ENCODE results near the gene CS.
"Not testable (repeated sequence)": the region's sequence is repeated elsewhere in the genome, so short reads cannot be mapped to it uniquely, and the experiment has no call there.

CS gene

DNA sequence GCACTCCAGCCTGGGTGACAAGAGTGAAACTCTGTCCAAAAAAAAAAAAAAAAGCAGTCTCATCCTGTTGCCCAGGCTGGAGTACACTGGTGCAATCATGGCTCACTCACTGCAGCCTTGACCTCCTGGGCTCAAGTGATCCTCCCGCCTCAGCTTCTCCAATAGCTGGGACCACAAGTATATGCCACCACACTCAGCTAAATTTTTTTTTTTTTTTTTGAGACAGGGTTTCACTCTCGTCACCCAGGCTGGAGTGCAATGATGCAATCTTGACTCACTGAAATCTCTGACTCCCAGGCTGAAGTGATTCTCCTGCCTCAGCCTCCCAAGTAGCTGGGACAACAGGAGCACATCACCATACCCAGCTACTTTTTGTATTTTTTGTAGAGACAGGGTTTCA lies 20.9 kb upstream of the CS start:
- no peak for DNase-seq (ENCODE audit: low read depth)

DNA sequence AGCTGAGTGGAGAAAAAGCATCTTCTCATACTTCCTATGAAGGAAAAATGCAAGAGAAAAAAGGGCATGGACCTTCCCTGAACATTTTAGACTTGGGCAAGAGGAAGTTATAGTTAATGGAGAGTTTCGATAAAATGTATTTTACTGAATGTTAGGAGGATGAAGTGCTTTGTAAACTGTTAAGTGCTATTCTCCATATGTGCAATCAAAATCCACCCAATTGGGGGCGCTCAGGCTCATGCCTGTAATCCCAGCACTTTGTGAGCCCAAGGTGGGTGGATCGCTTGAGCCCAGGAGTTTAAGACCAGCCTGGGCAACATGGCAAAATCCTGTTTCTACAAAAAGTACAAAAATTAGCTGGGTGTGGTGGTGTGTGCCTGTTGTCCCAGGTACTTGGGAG lies 17.5 kb upstream of the CS start:
- DNase-seq (ENCODE audit: low read depth): no peak

DNA sequence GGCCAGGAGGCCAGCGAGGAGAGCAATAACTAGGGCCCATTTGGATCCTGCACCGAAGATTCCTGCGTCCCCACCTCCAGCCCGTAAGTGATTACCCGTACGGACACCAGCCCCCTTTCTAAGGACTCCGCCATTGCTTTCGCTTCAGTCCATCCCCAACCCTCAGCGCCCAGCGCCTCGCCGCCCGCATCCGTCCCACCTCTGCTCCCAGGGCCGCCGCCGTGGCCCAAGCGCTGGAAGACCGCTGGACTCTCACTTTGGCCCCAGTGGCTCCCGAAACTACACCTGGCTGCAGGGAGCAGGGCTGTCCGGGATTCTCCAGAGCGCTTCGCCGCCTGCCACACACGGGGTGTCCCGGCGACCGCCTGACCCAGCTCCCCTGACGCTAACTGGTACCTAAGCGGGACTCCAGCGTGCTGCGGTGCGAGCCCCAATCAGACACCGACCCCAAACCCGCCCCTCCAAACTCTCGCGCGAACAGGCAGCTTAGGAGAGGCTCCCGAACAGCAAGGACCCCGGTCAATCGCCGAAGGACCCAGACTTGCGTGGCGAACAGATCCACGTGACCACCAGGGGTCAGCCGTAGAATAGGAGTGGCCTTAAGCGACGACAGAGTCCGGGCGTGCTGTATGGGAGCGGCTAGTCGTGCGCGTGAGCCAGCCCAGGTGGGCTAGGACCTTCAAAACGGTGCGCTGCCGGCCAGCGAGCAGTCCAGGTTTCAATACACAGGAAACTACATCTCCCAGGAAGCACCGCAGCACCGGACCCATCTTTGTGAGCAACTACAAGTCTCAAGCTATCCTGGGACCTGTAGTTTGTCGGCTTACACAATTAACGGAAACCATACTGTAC lies 15.7 kb upstream of the CS start, which contains the start of gene CNPY2:
CNPY2 (minus strand) TSS at position 367 of the 852 bp plus-strand sequence. CDS start 771 bp downstream, outside the sequence.
- peak; percentile 85 for DNase-seq (ENCODE audit: low read depth)

DNA sequence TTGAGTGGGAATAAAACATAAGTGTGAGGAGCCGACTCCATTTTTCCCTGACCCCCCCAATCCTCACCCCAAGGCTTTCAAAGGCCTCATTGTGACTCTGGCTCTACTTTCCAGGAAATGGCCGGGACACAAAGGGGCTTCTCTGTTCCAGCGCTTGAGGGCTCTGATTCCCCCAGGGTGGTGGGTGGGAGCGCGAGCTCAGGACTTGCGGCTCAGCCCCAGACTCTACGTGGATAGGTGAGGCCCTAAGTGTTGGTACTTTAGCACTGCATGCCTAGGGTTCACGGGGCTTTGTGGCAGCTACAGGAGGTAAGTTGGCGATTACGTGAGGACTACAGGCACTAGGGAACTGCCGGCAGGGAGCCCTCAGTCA lies 15.1 kb upstream of the CS start:
- DNase-seq (ENCODE audit: low read depth): no peak

DNA sequence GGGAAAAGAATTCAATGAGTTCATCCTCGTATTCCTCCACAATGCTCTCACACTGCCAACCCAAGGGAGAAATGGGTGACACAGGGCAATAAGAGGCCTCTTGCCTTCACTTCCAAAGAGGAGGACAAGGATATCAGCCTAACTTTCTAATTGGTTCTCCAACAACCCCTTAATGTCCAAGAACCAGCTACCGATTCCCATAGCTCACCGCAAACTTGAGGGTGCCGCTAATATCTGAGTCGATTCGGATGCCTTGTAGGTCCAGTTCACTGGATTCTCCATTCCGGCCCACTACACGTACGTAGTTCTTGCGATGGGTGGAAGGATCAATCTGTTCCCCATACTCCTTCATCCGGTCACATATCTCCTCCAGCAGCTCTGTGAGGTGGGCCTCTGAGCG lies 10.9 kb upstream of the CS start:
- no peak for DNase-seq (ENCODE audit: low read depth)

DNA sequence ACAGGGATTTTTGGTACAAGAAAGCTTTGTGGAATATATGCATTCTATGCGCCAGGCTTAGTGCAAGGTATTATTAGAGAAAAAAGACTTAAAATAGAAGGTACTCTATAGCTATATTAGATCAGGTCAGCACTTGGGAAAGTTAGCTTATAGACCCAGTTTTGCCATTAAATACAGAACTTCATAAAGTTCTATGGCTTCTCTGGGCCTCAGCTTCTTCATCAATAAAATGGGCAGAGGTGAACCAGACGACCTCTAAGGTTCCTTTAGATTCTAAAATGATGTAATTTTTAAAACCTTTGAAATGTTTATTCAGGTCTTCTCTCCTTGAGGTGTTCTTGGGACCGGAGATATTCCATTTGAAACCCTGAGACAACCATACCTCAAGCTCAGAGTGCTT lies 8.6 kb upstream of the CS start:
- DNase-seq (ENCODE audit: low read depth): no peak

DNA sequence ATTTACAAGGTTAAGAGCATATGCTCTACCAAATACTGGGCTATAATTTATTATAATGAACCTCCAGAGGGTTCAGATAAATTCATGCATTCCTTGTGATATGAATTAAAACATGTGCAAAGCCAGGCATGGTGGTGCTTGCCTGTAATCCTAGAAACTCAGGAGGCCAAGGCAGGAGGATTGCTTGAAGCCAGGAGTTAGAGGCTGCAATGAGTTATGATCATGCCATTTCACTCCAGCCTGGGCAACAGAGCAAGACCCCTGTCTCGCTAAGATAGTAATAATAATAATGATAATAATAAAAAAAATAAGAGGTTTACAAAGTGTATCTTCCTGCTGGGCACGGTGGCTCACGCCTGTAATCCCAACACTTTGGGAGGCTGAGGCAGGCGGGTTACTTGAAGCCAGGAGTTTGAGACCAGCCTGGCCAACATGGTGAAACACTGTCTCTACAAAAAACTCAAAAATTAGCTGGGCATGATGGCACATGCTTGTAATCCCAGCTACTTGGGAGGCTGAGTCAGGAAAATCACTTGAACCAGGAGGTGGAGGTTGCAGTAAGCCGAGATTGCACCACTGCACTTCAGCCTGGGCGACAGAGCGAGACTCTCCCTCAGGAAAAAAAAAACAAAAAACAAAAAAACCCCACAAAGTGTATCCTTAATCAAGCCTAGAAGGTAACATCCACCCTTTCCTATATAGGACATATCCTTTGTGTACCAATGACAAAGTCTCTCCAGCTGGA lies 7.3 kb upstream of the CS start:
- DNase-seq (ENCODE audit: low read depth): no peak

DNA sequence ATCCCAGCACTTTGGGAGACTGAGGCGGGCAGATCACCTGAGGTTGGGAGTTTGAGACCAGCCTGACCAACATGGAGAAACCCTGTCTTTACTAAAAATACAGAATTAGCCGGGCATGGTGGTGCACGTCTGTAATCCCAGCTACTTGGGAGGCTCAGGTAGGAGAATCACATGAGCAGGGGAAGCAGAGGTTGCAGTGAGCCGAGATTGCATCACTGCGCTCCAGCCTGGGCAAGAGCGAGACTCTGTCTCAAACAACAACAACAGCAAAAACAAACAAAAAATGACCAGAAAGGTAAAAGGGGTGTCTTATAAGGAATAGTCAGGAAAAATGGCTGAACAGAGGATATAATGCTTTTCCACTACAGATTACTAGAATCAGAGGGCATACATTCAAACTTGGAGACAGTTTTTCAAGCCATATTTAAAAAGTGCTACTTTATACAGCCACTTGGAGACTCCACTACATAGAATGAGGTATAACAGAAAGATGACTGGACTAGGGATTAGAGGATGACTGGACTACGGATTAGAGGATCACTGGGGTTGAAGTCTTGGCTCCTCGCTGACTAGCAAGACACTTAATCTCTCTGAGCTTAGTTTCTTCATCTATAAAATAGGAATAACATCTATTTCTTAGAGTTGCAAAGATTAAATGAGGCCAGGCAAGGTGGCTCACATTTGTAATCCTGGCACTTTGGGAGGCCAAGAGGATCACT lies 4.9 kb upstream of the CS start:
- DNase-seq (ENCODE audit: low read depth): no peak

DNA sequence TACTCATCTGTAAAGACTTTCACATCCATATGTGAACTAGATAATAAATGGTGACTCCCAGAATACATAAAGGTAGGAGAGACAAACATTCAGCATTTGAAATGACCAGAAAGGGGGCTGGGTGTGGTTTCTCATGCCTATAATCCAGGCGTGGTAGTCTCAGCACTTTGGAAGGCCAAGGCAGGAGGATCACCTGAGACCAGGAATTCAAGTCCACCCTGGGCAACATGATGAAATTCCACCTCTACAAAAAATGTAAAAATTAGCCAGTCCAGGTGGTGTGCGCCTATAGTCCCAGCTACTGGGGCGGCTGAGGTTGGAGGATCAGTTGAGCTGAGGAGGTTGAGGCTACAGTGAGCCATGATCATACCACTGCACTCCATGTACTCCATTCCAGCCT lies 4.1 kb upstream of the CS start:
- DNase-seq (ENCODE audit: low read depth): no peak

DNA sequence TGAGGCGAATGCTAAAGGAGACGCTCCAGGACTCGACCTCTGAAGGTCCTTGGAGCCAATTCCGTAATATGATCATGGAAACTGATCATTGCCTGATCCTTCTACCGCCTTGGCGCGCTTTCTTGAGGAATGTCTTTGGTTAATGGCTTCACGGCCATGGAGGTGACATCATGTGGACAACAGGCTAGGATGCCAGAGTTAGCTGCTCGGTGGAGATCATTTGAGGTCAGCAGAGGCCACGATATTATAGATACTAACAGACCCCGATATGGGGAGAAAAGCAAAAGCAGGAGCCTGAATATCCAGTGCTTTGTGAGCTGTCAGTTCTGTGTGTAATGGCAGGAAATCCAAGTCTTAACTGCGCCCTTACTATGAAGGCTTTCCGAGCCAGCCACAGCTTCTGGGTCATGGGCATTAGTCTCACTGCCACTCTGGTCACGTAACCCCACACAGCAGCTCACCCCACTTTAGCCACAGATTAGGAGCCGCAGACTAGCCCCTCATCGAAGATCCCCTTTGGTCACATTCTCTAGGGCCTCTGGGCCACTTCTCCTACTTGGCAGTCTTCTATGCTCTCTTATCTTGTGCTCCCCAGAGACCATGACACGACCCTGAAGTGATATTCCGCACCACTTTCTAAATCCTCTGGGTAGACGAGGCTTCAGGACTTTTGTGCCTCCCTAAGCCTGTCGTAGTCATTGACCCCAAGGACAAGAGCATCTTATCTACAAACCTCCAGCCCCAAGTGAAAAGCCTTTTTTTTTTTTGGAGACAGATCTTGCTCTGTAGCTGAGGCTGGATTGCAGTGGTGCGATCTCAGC lies 724 bp upstream of the CS start:
- no peak for DNase-seq (ENCODE audit: low read depth)

DNA sequence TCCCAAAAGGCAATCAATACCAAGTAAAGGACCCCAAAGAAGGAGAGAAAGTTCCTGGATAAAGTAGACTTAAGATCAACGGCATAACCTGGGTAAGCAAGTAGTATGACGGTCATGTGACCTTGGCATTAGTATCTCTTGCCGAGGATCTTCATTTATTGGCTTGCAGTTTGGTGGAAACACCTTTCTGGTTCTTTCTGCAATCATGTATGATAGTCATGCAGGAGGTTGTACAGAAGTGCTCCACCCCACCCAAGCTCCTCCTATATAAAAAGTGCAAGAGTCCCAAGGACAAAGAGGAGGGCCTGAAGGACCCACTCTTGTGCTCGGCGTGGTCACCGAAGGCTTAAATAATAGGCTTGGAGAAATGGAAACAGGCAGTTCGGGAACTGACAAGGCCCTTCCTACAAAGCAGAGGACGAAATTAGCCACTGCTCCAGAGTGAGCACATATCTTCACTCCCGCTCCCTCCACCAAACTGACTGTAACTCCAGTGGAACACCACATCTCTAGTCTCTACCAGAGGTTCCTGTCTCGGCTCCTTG lies 750 bp downstream of the CS start:
- peak; percentile 13 for DNase-seq (ENCODE audit: low read depth)

DNA sequence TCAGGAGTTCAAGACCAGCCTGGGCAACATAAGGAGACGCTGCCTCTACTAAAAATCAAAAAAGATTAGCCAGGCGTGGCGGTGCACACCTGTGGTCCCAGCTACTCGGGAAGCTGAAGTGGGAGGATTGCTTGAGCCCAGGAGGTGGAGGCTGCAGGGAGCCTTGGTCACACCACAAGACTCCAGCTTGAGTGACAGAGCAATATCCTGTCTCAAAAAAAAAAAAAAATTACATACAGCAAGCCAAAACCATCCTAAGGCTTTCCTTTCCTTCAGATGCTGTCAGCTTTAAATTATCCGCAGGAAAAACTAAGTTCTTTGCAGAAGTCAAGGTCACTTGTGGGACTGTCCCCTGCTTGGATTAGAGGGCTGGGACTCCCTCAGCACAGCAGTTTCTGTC lies 1.3 kb downstream of the CS start:
- DNase-seq (ENCODE audit: low read depth): no peak

DNA sequence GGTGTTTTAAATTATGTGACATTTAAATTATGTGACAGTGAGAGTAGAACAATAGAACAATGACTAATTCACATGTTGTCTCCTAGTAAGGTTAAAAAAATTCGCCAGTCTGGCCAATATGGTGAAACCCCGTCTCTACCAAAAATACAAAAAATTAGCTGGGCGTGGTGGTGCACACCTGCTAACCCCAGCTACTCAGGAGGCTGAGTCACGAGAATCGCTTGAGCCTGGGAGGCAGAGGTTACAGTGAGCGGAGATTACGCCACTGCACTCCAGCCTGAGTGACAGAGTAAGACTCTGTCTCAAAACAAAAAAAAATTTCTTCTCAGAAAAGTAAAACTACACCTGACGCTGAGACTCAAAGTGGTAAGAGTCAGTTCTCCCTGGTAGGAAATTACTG lies 2.7 kb downstream of the CS start:
- DNase-seq (ENCODE audit: low read depth): no peak

DNA sequence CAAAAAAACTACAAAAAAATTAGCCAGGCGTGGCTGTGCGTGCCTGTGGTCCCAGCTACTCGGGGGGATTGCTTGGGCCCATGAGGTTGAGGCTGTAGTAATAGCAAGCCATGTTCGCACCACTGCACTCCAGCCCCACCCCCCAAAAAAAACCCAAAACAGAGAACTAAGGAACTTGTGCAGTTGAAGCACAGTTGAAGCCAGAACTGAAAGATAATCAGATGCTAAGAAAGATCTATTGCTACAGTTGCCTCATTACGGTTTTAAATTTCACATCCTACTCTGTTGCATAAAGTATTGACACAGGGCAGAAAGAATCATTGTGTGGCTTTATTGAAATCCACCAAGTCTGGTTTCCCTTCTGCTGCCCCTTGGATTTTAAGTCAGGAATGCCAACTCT lies 3.8 kb downstream of the CS start:
- no peak for DNase-seq (ENCODE audit: low read depth)

DNA sequence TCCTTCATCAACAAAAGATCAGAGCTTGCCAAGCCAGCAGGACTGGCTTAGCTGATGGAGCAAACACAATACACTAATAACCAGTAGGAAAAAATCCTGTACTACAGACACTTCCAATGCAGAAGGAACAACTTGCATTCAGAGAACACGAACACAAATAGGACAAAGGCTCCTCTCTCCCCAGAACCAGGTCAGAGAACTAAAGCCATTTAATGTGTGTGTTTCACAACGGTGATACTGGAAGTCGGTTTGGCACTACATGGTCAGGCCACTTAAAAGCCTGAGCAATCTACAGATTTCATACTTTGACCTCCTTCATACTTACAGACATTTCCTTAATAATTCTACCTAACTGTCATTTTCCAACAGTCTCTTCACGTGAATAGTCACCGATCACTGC lies 6.3 kb downstream of the CS start:
- no peak for DNase-seq (ENCODE audit: low read depth)

DNA sequence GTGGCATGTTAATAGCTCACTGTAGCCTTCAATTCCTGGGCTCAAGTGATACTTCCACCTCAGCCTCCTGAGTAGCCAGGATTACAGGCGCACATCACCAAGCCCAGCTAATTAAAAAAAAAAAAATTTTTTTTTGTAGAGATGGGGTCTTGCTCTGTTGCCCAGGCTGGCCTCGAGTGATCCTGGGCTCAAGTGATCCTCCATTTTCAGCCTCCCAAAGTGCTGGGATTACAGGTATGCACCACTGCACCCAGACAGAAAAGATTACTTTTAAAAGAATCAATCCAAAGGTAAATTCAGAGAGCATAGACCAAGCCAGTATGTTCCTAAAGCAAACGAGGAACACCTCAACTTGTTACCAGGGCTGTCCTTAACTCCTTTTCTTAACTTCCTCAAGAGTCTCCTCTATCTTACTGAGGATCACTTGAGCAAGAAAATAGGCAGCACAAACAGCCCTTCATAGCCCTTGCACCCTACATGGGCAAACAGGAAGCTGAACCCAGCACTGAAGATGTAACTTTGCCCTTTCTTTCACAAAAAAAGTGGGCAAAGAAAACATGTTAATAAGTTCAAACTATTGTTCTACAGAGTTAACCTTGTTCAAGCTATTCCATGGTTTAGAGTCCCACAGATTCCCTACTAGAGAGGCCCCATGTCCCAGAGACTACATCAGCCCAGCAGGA lies 11.3 kb downstream of the CS start:
- no peak for DNase-seq (ENCODE audit: low read depth)

DNA sequence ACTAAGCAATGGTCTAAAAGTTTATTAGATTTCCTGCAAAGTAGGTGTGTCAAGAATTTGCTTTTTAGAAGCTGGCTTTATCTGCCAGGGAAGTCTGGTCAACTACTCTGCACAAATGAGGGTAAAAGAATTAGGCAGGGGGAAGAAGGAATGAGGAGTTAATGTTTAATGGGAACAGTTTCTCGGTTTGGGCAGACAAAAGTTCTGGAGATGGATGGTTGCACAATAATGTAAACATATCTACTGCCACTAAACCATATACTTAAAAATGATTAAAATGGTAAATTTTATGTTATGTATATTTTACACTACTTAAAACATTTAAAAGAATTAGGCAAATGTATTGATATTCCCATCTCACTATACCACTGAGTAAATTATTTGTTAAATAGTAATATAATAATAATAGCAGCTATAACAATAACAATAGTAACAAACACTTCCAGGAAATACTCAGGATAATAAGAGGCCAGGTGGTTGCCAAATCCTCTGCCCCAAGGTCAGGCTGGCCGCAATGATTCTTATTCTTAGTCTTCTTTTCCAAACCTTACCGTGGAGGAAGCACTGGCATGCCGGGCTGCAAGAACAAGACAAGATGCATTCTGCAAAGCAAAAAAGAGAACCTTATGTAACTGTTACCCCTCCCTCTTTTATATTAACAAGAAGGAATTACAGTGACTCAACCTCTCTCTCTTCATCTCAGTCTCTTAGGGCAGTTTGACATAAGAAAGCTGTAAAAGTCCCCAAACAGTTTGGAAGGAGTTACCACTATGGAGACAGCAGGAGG lies 13.9 kb downstream of the CS start:
- DNase-seq (ENCODE audit: low read depth): no peak

DNA sequence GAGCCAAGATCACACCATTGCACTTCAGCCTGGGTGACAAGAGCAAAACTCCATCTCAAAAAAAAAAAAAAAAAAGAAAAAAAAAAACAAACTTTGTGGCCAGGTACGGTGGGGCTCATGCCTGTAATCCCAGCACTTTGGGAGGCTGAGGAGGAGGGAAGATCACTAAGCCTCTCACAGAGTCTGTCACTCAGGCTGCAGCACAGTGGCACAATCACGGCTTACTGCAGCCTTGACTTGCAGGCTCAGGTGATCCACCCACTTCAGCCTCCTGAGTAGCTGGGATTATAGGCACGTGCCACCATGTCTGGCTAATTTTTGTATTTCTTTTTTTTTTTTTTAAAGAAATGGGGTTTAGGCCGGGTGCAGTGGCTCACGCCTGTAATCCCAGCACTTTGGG lies 15.9 kb downstream of the CS start:
- DNase-seq (ENCODE audit: low read depth): not testable (repeated sequence)

DNA sequence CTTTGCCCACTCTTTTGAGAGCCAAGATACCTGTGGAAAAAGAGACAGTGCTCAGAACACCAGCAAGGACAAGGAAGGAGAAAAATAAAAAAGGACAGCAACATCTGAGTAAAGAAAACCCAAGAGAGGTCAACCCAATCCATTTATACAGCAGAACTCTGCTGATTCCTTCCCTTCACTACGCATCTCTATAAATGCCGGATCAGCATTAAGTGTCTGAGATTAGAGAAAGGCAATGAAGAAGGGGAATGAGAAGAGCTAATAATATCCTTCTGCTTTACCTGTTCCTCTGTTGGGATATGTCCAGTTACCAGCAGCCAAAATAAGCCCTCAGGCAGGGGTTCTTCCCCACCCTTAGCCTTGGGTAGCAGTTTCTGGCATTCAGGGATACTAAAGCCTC lies 17.6 kb downstream of the CS start:
- no peak for DNase-seq (ENCODE audit: low read depth)

DNA sequence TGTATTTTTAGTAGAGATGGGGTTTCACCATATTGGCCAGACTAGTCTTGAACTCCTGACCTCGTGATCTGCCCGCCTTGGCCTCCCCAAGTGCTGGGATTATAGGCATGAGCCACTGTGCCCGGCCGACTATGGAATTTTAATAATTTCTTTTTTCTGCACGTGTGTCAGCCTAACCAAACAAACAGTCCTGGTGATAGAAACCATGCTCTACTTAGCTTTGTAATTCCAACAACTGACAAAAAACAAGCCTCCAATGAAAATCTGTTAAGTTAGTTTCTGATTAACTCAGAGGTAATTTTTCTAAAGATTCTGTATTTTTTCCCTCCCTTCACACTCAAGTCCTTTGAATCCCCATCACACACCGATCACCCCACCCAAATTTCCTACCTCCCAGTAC lies 18.1 kb downstream of the CS start:
- no peak for DNase-seq (ENCODE audit: low read depth)
